Measurements from ENCODE around the gene AGBL2.
"Not testable (repeated sequence)": the region's sequence is repeated elsewhere in the genome, so short reads cannot be mapped to it uniquely, and the experiment has no call there.

AGBL2 gene, protein sequence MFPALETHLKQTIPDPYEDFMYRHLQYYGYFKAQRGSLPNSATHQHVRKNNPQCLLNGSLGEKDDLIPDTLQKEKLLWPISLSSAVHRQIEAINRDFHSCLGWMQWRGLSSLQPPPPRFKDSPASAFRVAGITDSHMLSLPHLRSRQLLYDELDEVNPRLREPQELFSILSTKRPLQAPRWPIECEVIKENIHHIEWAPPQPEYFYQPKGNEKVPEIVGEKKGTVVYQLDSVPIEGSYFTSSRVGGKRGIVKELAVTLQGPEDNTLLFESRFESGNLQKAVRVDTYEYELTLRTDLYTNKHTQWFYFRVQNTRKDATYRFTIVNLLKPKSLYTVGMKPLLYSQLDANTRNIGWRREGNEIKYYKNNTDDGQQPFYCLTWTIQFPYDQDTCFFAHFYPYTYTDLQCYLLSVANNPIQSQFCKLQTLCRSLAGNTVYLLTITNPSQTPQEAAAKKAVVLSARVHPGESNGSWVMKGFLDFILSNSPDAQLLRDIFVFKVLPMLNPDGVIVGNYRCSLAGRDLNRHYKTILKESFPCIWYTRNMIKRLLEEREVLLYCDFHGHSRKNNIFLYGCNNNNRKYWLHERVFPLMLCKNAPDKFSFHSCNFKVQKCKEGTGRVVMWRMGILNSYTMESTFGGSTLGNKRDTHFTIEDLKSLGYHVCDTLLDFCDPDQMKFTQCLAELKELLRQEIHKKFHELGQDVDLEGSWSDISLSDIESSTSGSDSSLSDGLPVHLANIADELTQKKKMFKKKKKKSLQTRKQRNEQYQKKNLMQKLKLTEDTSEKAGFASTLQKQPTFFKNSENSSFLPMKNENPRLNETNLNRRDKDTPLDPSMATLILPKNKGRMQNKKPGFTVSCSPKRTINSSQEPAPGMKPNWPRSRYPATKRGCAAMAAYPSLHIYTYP

DNA sequence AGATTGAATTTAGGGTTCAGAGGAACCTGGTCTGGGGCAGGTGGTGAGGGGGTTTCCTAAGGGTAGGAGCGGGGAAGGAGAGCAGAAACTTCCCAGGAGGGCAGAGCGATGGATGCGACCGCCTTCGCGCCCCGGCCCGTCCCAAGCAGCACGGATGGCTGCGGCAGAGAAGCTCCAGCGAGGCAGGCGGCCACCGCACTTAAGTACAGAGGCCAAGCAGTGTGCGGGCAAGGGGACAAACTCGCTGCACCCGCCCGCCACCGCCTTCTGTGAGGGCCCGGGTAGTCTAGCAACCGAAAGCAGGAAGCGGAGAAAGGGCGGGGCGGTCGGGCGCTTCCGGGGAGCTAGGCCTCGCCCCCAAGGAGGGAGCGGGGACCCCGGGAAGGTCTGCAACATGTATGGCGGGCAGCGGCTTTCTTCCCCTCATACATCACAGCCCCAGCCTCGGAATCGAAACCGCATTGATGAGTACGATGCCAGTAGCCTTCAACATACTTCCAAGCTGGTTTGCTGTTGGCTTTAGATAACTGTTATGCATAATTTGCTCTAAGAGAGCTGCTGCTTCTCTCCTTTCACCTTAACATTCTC lies at the start of gene AGBL2:
Gene AGBL2 (minus strand): TSS at position 288 of the 588 bp plus-strand sequence. CDS start 719 bp downstream, outside the sequence.
- peak; percentile 92 for DNase-seq

DNA sequence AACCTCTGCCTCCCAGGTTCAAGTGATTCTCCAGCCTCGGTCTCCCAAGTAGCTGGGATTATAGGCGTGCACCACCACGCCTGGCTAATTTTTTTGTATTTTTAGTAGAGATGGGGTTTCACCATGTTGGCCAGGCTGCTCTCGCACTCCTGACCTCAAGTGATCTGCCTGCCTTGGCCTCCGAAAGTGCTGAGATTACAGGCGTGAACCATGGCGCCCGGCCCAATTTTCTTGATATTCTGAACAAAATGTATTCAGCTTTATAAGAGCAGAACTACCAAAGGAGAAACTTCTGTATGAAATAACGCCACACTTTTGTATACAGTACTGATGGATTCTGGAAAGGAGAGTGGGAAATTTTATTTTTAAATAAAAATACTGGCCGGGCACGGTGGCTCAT lies 44.1 kb upstream of the AGBL2 start:
- DNase-seq, result peak; percentile 26

- no peak for DNase-seq
These were observed 41.0 kb upstream of the AGBL2 start for GRCh38 chr11:47756208-47756607.

GRCh38 chr11:47750725-47751124 lies 35.6 kb upstream of the AGBL2 start:
- DNase-seq, result no peak

- peak; percentile 51 for DNase-seq
These were observed 27.3 kb upstream of the AGBL2 start for GRCh38 chr11:47742494-47742893.

GRCh38 chr11:47737817-47738216 lies 22.6 kb upstream of the AGBL2 start:
- DNase-seq, result not testable (repeated sequence)

GRCh38 chr11:47732271-47732670 lies 17.1 kb upstream of the AGBL2 start:
- DNase-seq, result peak; percentile 43

DNA sequence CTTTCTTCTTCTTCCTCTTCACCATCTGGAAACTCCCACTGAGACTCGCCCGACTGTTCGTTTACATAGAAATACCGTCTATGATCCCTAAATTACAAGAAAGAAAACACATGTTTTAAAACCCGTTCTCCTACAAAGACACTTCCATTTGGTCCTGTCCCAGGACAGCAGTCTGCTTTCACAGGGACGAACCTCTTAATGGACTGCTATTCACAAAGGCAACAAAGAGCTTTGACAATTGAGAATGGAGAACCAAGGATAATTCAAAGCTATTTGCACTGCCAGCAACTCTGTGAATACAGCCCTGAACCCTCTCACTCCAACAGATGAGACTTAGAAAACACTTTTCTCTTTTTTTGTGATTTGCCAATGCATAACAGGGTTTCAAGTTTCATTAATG lies 16.3 kb upstream of the AGBL2 start:
- DNase-seq, result no peak

GRCh38 chr11:47726878-47727514 lies 11.8 kb upstream of the AGBL2 start:
- DNase-seq, result no peak

DNA sequence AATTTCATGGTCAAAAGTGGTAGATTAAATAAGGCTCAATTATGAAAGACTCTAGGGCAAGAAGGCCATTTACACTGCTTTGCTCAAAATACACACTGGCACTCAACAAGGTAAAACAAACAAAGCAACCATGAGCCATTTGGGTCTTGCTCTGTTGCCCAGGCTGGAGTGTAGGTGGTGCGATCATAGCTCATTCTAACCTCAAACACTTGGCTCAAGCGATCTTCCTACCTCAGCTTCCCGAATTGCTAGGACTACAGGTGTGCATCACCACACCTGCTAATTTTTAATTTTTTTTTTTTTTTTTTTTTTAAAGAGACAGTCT lies 10.9 kb upstream of the AGBL2 start:
- no peak for DNase-seq

DNA sequence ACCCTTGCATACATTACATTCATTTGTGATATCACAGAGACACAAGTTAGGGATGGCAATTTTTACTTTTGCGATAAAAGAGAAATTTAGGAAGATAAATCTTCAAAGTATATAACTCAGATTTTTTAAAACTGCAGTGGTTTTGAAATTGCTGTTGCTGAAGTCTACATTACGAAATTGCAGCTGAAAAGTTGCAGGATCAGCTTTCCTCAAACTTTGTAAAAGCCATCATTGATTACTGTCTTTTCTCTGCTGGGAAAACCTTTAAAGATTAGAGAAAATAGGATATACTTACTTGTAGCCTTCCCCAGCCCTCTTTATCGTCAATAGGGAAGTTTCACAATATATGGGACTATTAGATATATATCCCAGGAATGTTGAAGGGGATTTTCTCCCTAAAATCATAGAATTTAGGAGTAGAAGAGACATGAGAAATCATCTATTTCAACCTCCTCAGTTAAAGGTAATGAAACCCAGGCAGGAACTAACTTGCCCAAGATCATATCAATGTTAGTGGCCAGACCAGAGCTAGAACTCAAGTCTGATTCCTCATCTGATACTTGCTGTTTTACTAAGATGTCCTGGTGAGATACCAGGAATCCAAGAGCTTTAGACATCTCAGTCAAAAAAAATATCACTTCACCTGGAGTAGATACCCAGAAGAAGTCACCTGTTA lies 10.4 kb upstream of the AGBL2 start:
- DNase-seq, result no peak

- no peak for DNase-seq
These were observed 9.0 kb upstream of the AGBL2 start for GRCh38 chr11:47724041-47724729.

DNA sequence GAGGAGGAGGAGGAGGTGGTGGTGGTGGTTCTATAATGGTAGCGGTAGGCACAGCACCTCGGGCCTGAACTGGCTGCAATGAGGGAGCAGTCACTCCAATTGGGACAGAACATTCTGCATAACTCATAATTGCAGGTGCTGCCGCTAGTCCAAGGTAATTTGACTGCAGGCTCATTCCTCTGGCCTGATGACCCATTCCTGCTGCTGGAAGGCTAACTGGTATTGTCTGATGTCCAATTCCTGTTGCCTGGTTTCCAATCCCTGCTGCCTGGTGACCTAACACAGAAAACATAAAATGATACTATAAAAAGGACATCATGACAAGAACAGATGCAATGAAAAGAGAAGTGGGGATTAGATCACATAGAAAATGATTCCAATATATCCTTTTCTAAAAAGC lies 7.9 kb upstream of the AGBL2 start:
- no peak for DNase-seq

- DNase-seq, result no peak
These were observed 5.5 kb upstream of the AGBL2 start for GRCh38 chr11:47720651-47721050.

DNA sequence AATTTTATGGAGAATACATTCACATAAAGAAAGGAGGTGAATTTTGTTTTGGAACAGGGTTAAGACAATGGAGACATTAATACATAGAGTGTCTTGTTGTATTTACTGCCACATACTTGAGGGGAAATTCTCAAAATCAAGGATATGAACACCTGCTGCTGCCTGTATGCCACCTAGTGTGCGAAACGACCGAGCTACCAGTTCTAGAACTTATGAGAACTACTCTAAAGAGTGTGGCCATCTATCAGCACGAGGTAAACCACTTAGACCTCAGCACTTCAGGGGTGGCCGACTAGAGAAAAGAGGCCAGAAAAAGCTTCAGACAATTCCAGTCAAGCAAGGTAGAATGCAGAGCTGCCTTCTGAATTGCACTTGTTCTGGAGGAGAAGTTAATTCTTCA lies 1.5 kb upstream of the AGBL2 start:
- no peak for DNase-seq

- DNase-seq, result peak; percentile 71
These were observed 551 bp downstream of the AGBL2 start for GRCh38 chr11:47714554-47715081.

- no peak for DNase-seq
These were observed 3.4 kb downstream of the AGBL2 start for GRCh38 chr11:47711816-47712215.

- no peak for DNase-seq
These were observed 3.9 kb downstream of the AGBL2 start for GRCh38 chr11:47711225-47711624.

GRCh38 chr11:47707275-47707786 lies 7.8 kb downstream of the AGBL2 start:
- not testable (repeated sequence) for DNase-seq

DNA sequence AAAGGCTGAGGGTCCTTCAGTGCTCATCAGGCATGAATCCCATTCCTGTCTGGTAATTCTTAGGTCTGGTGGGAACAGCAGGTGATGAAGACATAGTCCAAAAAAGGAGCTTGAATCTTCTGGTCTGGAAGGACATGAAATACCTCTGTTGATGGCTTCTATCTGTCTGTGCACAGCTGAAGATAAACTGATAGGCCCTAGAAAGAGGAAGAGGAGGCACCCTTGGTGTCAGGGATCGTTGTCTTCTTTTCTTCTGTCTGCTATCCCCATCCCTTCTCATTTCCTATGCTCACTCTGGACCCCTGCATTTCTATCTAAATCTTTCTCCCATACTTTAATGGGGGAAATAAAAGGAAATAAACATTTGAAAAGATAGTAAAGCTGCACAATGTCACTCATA lies 9.4 kb downstream of the AGBL2 start:
- DNase-seq, result no peak

DNA sequence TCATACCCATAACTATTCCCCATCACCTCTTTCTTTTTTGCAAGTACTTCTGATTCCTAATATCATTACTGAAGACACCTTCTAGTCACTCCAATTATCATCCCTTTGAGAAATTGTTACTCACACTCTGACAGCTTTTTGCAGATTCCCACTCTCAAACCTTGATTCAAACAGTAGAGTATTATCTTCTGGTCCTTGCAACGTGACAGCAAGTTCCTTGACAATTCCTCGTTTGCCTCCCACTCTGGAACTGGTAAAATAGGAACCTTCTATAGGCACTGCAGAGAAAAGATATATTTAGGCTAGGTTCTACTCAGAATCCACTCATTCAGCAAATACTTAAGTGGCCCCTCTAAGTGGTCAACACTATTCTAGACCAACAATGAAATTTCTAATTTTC lies 23.2 kb downstream of the AGBL2 start:
- DNase-seq, result no peak
